ENCODE results near the gene HOXA7. TPM values are rescaled to one million over a fixed set of nuclear protein-coding genes. Genes with fewer than 3 reads are reported as not detected.

The HOXA7 gene
- total and polyA plus RNA-seq, 2 of the 8 experiments (the other 6 are each of a cell fraction or from before 2014, with no cell fraction given) = 0.03 TPM; not detected in 1

GRCh38 chr7:27157702-27158431, 1.4 kb upstream of the HOXA7 start (continued):
- TF ChIP-seq KDM5A (IDR thresholded peaks at IDR 0.05; ENCODE audit: low read length) (no peak), BCL11A (IDR thresholded peaks at IDR 0.05; ENCODE audit: low read depth in 2 of 2, low read length in 2 of 2) (no peak), USF2 (IDR thresholded peaks at IDR 0.05; ENCODE audit: low read length) (no peak)

Data from H1 (cell line).